ENCODE measurements around the gene SYNGR2.
A peak's percentile ranks its signal among the peaks of the same experiment; 100 is the strongest.
"Not testable (repeated sequence)": the region's sequence is repeated elsewhere in the genome, so short reads cannot be mapped to it uniquely, and the experiment has no call there.

Gene SYNGR2

GRCh38 chr17:78130437-78131101 is 37.8 kb upstream of the SYNGR2 start, which contains the start of gene TMC8:
Gene TMC8 (plus strand): TSS chr17:78130771. CDS start chr17:78131589, 818 bp downstream.
- peak in 1 of 2 donors; percentile 71 for DNase-seq

- peak; percentile 19 to 27 for DNase-seq
These were observed 37.0 kb upstream of the SYNGR2 start for GRCh38 chr17:78131172-78132083.

- no peak for DNase-seq
These were observed 36.2 kb upstream of the SYNGR2 start for GRCh38 chr17:78132084-78132676.

GRCh38 chr17:78132767-78133178 is 35.6 kb upstream of the SYNGR2 start:
- no peak for DNase-seq

GRCh38 chr17:78133179-78133951 is 35.0 kb upstream of the SYNGR2 start:
- no peak for DNase-seq

GRCh38 chr17:78133971-78134898 is 34.1 kb upstream of the SYNGR2 start:
- DNase-seq, result peak in 1 of 2 donors; percentile 15

GRCh38 chr17:78134899-78135385 is 33.4 kb upstream of the SYNGR2 start:
- no peak for DNase-seq

GRCh38 chr17:78135858-78136500 is 32.4 kb upstream of the SYNGR2 start:
- no peak for DNase-seq

GRCh38 chr17:78137392-78138203 is 30.8 kb upstream of the SYNGR2 start:
- DNase-seq, result no peak

- no peak for DNase-seq
These were observed 29.9 kb upstream of the SYNGR2 start for GRCh38 chr17:78138204-78139060.

GRCh38 chr17:78139861-78140168 is 28.6 kb upstream of the SYNGR2 start:
- DNase-seq, result not testable (repeated sequence)

GRCh38 chr17:78140169-78141051 is 28.0 kb upstream of the SYNGR2 start:
- DNase-seq, result peak; percentile 19 to 94

GRCh38 chr17:78141437-78142118 is 26.8 kb upstream of the SYNGR2 start:
- DNase-seq, result no peak

- no peak for DNase-seq
These were observed 26.1 kb upstream of the SYNGR2 start for GRCh38 chr17:78142119-78142861.

GRCh38 chr17:78143214-78144146 is 24.9 kb upstream of the SYNGR2 start:
- DNase-seq, result no peak

Measured in bone marrow (tissue), 2 donors.